Activated T-helper 1 cell treated with anti-CD3 and anti-CD28 coated beads, Interleukin-12 subunit alpha, Interleukin-12 subunit beta, Interleukin-2, Interleukin-4 antibody, amounts not matched to agents 30 ng/mL and 10 ng/mL and 1 ng/mL, durations not matched to agents 14 hours and 24 hours and 36 hours (primary cell): ENCODE data around the gene COG4. TPM values are rescaled to one million over a fixed set of nuclear protein-coding genes. Genes with fewer than 3 reads are reported as not detected.
"Not testable (repeated sequence)": the region's sequence is repeated elsewhere in the genome, so short reads cannot be mapped to it uniquely, and the experiment has no call there.

ENCODE experiments used
- DNase-seq: peaks from one replicate; pipeline ENCODE4 v3.0.0; 2021; ENCODE audit warnings: low spot score
- H3K27ac Mint-ChIP-seq: one replicate; pipeline ENCODE4 v1.8.0; 2021; ENCODE audit warnings: mild to moderate bottlenecking, mixed read lengths
- H3K27me3 Mint-ChIP-seq: one replicate; pipeline ENCODE4 v1.8.0; 2022; ENCODE audit warnings: mild to moderate bottlenecking, moderate library complexity, mixed read lengths; ENCODE audit not compliant: insufficient read depth
- H3K36me3 Mint-ChIP-seq: one replicate; pipeline ENCODE4 v1.8.0; 2021; ENCODE audit warnings: low read depth, mixed read lengths
- H3K4me1 Mint-ChIP-seq: one replicate; pipeline ENCODE4 v1.8.0; 2021; ENCODE audit warnings: low read depth, mixed read lengths
- H3K4me3 Mint-ChIP-seq: one replicate; pipeline ENCODE4 v1.8.0; 2021; ENCODE audit warnings: mild to moderate bottlenecking, moderate library complexity, mixed read lengths
- H3K9me3 Mint-ChIP-seq: one replicate; pipeline ENCODE4 v1.8.0; 2021; ENCODE audit warnings: mixed read lengths
- intact Hi-C: fragments of 100-400 bp; cut with micrococcal nuclease; formaldehyde crosslinking; loops from one replicate; pipeline ENCODE4 v1.15.1; 2024
- total RNA-seq: library from RNA; stranded (reverse); gene quantifications from 2 replicates; pipeline ENCODE4 v1.2.3, GENCODE V29; 2022

The COG4 gene
- total RNA-seq, 1 donor from 2014 or later, result 44.1 TPM

DNA sequence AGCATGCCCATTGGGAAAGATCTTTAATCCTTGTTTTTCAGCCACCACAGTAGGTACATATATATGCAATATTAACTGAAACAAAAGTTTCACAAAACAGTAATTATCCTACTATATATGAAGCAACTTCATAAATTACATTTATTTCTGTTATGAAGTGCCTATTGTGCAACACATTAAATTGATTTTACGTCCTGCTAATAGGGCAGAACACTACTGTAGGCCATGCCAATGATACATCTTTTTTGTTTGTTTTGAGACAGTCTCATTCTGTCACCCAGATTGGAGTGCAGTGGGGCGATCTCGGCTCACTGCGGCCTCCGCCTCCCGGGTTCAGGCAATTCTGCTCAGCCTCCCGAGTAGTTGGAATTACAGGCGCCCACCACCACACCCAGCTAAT is 29.3 kb upstream of the COG4 start:
- Mint-ChIP-seq H3K4me3 (no peak overlapping the region), H3K27ac (no peak overlapping the region), H3K27me3 (no peaks in the 10 kb centered on the region), H3K9me3 (no peaks in the 10 kb centered on the region), H3K36me3 (peaks cover 68% of the 10 kb centered on the region), H3K4me1 (peaks cover 22% of the 10 kb centered on the region)
- DNase-seq, result no peak
- intact Hi-C loops, result no loop called here

DNA sequence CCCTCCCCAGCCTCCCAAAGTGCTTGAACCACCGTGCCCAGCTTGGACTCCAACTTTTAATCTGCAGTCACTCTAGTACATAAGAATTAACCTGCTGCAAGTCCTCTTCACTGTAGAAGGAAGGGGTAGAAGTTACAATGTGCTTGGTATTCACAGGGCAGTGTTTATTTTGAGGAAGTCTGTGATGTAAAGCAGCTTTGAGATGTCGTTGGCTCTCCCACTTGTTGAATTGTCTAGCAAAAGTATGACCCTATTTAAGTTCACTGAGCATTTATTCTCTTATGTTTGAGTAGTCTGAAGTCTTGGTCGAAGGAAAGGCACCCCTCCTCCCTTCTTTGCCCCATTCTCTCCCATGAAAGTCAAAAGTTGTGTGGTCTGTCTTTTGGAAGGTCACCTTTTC is 28.4 kb upstream of the COG4 start:
- DNase-seq, result no peak
- Mint-ChIP-seq H3K27me3 (no peaks in the 10 kb centered on the region), H3K4me1 (peaks cover 22% of the 10 kb centered on the region), H3K4me3 (no peak overlapping the region), H3K36me3 (peaks cover 61% of the 10 kb centered on the region), H3K27ac (no peak overlapping the region), H3K9me3 (no peaks in the 10 kb centered on the region)
- intact Hi-C loops, result no loop called here

DNA sequence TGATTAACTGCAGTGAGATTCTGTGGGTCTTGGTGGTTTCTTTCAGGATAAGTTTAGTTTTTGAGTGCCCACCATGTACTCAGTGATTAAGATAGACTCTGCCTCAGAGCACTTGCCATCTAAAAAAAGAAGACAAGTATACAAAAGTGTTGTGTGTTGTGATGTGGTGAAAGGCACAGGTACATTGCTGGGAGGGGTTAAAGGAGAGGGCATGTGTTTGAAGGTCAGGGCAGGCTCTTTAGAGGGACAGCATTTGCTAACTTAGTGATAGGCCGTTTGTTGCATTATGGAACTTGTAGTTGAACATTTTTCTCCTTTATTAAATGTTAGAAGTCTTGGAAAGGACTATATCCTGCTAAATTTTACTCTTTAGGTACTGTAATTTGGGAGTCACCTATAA is 26.7 kb upstream of the COG4 start:
- Mint-ChIP-seq H3K4me1 (peaks cover 22% of the 10 kb centered on the region), H3K9me3 (no peaks in the 10 kb centered on the region), H3K36me3 (peaks cover 57% of the 10 kb centered on the region), H3K27me3 (no peaks in the 10 kb centered on the region), H3K27ac (no peak overlapping the region), H3K4me3 (no peak overlapping the region)
- intact Hi-C loops, result no loop called here
- no peak for DNase-seq

DNA sequence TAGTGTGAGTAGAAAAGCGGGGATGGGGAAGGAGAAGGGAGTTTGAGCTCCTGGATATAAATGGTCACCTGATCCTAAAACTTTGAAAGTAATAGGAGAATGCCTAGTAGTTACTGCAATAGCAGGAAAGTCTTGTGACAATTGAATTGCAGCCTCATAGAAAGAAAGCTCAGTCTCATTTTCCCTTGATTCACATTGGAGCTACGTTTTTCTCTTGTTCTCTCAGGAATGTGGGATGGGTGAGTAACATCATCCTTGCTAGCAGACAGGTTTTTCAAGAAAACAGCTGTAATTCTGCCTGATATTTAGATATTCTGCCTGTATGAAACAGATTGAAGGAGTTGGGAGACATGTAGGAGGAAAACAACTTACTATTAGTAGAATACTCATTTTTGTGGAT is 25.6 kb upstream of the COG4 start:
- Mint-ChIP-seq H3K4me1 (peaks cover 22% of the 10 kb centered on the region), H3K36me3 (peaks cover 57% of the 10 kb centered on the region), H3K4me3 (no peak overlapping the region), H3K27me3 (no peaks in the 10 kb centered on the region), H3K9me3 (no peaks in the 10 kb centered on the region), H3K27ac (no peak overlapping the region)
- intact Hi-C loops, result no loop called here
- no peak for DNase-seq

DNA sequence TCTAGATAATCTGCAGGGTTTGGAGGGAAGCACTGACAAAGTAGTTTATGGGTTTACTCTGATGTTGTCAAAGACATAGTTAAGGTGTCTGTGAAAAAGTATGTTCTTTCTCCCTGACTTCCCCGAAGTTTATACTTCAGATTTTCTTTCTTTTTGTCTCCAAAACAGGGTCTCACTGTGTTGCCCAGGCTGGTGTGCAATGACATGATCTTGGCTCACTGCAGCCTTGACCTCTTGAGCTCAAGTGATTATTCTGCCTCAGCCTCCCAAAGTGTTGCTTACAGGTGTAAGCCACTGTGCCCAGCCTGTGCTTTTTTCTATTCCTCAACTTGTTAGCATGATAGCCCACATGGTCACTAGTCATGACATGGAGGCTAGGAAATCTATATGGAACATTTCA is 21.2 kb upstream of the COG4 start:
- H3K27me3 Mint-ChIP-seq, result no peaks in the 10 kb centered on the region
- H3K4me1 Mint-ChIP-seq, result peaks cover 19% of the 10 kb centered on the region
- intact Hi-C loops, result no loop called here
- no peak for DNase-seq
- no peak overlapping the region for H3K27ac Mint-ChIP-seq
- H3K9me3 Mint-ChIP-seq, result no peaks in the 10 kb centered on the region
- H3K36me3 Mint-ChIP-seq, result peaks cover 57% of the 10 kb centered on the region
- H3K4me3 Mint-ChIP-seq, result no peak overlapping the region

DNA sequence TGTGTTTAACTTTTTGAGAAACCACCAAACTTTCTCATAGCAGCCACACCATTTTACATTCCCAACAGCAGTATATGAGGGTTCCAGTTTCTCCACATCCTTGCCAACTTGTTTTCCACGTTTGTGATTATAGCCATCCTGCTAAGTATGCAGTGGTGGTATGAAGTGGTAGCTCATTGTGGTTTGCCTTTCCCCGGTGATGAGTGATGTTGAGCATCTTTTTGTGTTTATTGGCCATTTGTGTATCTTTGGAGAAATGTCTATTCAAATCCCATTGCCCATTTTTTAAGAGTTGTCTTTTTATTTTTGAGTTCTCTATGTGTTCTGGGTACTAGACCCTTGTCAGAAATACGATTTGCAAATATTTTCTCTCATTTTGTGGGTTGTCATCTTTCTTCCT is 17.6 kb upstream of the COG4 start:
- H3K4me1 Mint-ChIP-seq, result peaks cover 23% of the 10 kb centered on the region
- H3K4me3 Mint-ChIP-seq, result no peak overlapping the region
- no peak for DNase-seq
- H3K27ac Mint-ChIP-seq, result no peak overlapping the region
- H3K27me3 Mint-ChIP-seq, result no peaks in the 10 kb centered on the region
- intact Hi-C loops, result no loop called here
- peaks cover 61% of the 10 kb centered on the region for H3K36me3 Mint-ChIP-seq
- no peaks in the 10 kb centered on the region for H3K9me3 Mint-ChIP-seq

DNA sequence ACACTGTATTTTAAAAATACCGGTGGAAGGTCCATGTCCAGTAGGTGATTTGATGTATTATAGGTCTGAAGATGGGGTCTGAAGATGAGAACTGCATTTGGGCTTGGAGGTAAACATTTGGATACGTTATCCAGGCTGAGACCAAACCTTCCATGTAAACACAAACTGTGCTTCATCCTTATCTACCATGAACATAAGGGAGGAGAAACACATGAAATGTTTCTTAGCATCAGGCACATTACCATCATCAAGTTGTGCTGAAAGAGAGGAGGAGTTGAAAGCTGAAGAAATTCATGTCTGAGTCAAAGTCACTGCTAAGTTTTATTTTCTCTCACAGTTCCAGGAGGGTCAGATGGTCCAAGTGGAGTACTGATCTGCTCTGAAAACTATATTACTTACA is 11.6 kb upstream of the COG4 start:
- H3K36me3 Mint-ChIP-seq, result peaks cover 66% of the 10 kb centered on the region

DNA sequence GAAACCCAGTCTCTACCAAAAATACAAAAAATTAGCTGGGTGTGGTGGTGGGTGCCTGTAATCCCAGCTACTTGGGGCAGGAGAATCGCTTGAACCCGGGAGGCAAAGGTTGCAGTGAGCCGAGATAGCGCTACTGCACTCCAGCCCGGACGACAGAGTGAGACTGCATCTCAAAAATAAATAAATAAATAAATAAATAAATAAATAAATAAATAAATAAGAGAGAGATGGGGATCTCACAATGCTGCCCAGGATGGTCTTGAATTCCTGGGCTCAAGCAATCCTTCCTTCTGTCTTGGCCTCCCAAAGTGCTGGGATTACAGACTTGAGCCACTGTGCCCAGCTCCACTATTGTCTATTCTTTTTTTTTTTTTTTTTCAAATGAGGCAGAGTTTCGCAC is 6.6 kb upstream of the COG4 start:
- not testable (repeated sequence) for H3K27ac Mint-ChIP-seq, H3K27me3 Mint-ChIP-seq, H3K9me3 Mint-ChIP-seq, H3K4me3 Mint-ChIP-seq, DNase-seq
- Mint-ChIP-seq H3K4me1 (peaks cover 62% of the 10 kb centered on the region), H3K36me3 (peaks cover 69% of the 10 kb centered on the region)
- intact Hi-C loops, result loop anchor here (1.0 to 10.0 kb wide), 3 partner anchors 27 to 1195 kb away; partner anchors contain the start of genes COG8, NIP7 and PDF

More for the DNA sequence above, 11.6 kb upstream of the COG4 start:
- H3K27ac Mint-ChIP-seq, result peak overlapping the region; percentile 23
- H3K4me1 Mint-ChIP-seq, result peaks cover 46% of the 10 kb centered on the region
- no peaks in the 10 kb centered on the region for H3K9me3 Mint-ChIP-seq
- H3K27me3 Mint-ChIP-seq, result no peaks in the 10 kb centered on the region
- intact Hi-C loops, result loop anchor here (5.0 kb wide), 1 partner anchor 37 kb away; no protein-coding TSS in a partner anchor
- H3K4me3 Mint-ChIP-seq, result no peak overlapping the region
- DNase-seq, result no peak

DNA sequence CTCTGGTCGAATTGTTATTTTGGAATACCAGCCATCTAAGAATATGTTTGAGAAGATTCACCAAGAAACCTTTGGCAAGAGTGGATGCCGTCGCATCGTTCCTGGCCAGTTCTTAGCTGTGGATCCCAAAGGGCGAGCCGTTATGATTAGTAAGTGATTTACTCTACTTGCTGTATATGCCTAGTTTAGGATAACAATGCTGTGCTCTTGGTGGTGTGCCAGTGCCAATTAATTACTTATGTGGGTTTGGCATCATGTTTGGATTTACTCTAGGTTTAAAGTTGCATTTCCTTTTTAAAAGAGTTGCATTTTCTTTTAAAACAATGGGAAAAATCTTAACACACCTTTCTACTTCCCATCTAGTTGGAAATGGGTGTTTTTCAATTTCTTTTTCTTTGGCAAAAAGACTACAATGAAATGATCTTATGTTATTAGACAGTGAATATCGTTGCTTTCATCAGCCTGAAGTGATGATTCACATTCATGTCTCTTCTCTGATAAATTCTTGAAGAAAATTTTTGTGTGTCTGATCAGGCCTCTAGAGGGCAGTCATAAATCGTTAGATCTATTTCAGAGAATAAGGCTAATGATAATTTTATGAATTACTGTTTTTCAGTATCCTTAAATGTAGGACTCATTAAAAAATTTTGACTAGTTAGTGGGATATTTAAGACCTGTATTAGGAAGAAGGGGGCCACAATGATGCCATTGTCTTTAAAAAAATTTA is 5.9 kb upstream of the COG4 start:
- Mint-ChIP-seq H3K9me3 (no peaks in the 10 kb centered on the region), H3K27me3 (no peaks in the 10 kb centered on the region), H3K27ac (peak overlapping the region; percentile 58), H3K4me1 (peaks cover 57% of the 10 kb centered on the region), H3K36me3 (peaks cover 64% of the 10 kb centered on the region), H3K4me3 (peak overlapping the region; percentile 48)
- intact Hi-C loops, result loop anchor here (1.0 to 10.0 kb wide), 3 partner anchors 28 to 1194 kb away; partner anchors contain the start of genes COG8, NIP7 and PDF
- no peak for DNase-seq

DNA sequence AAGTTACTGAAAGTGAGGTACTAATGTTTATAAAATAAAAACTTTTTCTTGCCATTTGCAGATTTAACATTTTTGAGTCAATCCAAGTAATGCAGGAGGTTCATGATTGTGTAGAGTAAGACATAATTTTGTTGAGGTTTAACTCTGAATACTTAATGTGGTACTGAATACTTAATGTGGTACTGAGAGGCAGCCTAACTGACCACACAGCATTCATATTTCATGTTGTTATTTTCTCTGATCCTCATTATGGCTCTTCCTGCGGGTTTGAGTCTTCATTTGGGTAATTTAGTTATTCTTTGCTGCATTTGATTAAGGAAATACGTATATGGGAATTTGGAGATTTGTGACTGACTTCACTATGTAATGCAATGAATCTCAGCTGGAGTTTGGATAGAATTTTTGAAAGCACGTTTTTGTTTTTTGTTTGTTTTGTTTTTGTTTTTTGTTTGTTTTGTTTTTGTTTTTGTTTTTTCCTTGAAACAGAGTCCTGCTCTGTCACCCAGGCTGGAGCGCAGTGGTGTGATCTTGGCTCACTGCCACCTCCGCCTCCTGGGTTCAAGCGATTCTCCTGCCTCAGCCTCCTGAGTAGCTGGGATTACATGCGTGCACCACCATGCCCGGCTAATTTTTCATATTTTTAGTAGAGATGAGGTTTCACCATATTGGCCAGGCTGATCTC is 4.1 kb upstream of the COG4 start:
- H3K36me3 Mint-ChIP-seq, result peaks cover 56% of the 10 kb centered on the region
- peaks cover 46% of the 10 kb centered on the region for H3K4me1 Mint-ChIP-seq
- DNase-seq, result no peak
- H3K4me3 Mint-ChIP-seq, result peak overlapping the region; percentile 86
- no peaks in the 10 kb centered on the region for H3K9me3 Mint-ChIP-seq
- no peaks in the 10 kb centered on the region for H3K27me3 Mint-ChIP-seq
- intact Hi-C loops, result loop anchor here (10.0 kb wide), 1 partner anchor 1193 kb away; the partner anchor contains the start of genes COG8, NIP7 and PDF
- peak overlapping the region; percentile 72 for H3K27ac Mint-ChIP-seq

DNA sequence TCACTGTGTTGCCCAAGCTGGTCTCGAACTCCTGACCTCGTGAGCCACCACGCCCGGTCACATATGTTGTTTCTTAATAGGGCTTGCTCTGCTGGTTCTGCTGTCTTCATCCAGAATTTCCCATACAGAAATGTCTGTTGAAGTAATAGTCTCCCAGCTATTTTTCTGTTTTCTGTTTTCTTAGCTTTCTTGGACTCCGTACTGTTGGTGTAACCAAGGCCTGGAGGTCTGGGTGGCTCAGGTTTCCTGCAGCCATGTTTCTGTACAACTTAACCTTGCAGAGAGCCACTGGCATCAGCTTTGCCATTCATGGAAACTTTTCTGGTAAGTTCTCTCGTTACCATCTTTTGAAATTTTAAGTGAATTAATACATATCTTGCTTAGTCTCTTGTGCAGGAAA is 3.0 kb upstream of the COG4 start:
- H3K9me3 Mint-ChIP-seq, result no peaks in the 10 kb centered on the region
- H3K4me3 Mint-ChIP-seq, result peak overlapping the region; percentile 86
- H3K4me1 Mint-ChIP-seq, result peaks cover 51% of the 10 kb centered on the region
- H3K27me3 Mint-ChIP-seq, result no peaks in the 10 kb centered on the region
- H3K27ac Mint-ChIP-seq, result peak overlapping the region; percentile 76
- no peak for DNase-seq
- intact Hi-C loops, result loop anchor here (10.0 kb wide), 1 partner anchor 1192 kb away; the partner anchor contains the start of genes COG8, NIP7 and PDF
- peaks cover 50% of the 10 kb centered on the region for H3K36me3 Mint-ChIP-seq

DNA sequence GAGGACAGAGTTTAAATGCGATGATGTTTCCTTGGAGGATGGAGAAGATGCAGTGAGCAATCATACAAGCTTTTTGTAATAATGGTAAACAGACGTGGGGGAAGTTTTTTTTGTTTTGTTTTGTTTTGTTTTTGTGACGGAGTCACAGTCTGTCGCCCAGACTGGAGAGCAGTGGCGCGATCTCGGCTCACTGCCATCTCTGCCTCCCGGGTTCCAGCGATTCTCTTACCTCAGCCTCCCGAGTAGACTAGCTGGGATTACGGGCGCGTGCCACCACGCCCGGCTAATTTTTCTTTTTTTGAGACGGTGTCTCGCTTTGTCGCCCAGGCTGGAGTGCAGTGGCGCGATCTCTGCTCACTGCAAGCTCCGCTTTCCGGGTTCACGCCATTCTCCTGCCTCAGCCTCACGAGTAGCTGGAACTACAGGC is 1.1 kb upstream of the COG4 start:
- H3K9me3 Mint-ChIP-seq, DNase-seq, H3K27me3 Mint-ChIP-seq: not testable (repeated sequence)
- intact Hi-C loops, result loop anchor here (5.0 to 10.0 kb wide), 2 partner anchors 122 to 1190 kb away; partner anchors contain the start of genes COG8, NIP7 and PDF
- Mint-ChIP-seq H3K4me3 (peak overlapping the region; percentile 95), H3K36me3 (peaks cover 47% of the 10 kb centered on the region), H3K4me1 (peaks cover 60% of the 10 kb centered on the region), H3K27ac (peak overlapping the region; percentile 97)
